Natural killer cell treated with Interleukin-12 subunit alpha and Interleukin-12 subunit beta and Interleukin-15 and Interleukin-18, amount 100 ng/mL, for 72 hours (primary cell): Measurements from ENCODE around the gene SSBP2. TPM values are rescaled to one million over a fixed set of nuclear protein-coding genes. Genes with fewer than 3 reads are reported as not detected.

Source experiments
- ATAC-seq, 2 donors: fragments of 150-1000 bp; cut with Tn5 transposase in 1 of 2; sonication (Bioruptor Pico), chemical (Tn5 transposase) in 1 of 2; 2 replicates each; pipeline ENCODE4 v1.10.0; 2021
- DNase-seq: peaks from one replicate; pipeline ENCODE4 v3.0.0; 2022; ENCODE audit warnings: low spot score
- H3K27ac Mint-ChIP-seq, 2 donors: 1 replicate in 1 of 2; 2 replicates in 1 of 2; pipeline ENCODE4 v1.8.0; 2022; ENCODE audit warnings: mixed read lengths in 2 of 2, mild to moderate bottlenecking in 1 of 2, moderate library complexity in 1 of 2
- H3K27me3 Mint-ChIP-seq, 2 donors: 1 replicate in 1 of 2; 2 replicates in 1 of 2; pipeline ENCODE4 v1.8.0; 2022; ENCODE audit warnings: mixed read lengths in 2 of 2
- H3K36me3 Mint-ChIP-seq: one replicate; pipeline ENCODE4 v1.8.0; 2022; ENCODE audit warnings: mixed read lengths
- H3K4me1 Mint-ChIP-seq, 2 donors: 1 replicate in 1 of 2; 2 replicates in 1 of 2; pipeline ENCODE4 v1.8.0; 2022; ENCODE audit warnings: low read depth in 2 of 2, mixed read lengths in 2 of 2, mild to moderate bottlenecking in 1 of 2
- H3K4me3 Mint-ChIP-seq: one replicate; pipeline ENCODE4 v1.8.0; 2022; ENCODE audit warnings: mixed read lengths
- H3K9me3 Mint-ChIP-seq: 2 replicates; pipeline ENCODE4 v1.8.0; 2022; ENCODE audit warnings: mixed read lengths
- total RNA-seq, 2 donors: library from RNA; stranded (reverse); gene quantifications; one replicate each; pipeline ENCODE4 v1.2.3, GENCODE V29; 2022

Gene SSBP2
- total RNA-seq, 2 donors from 2014 or later = 9.5 to 11.3 TPM

- Mint-ChIP-seq H3K4me3 (peak overlapping the region; percentile 86), H3K36me3 (no peaks in the 10 kb centered on the region), H3K9me3 (peaks cover 2% of the 10 kb centered on the region), H3K4me1 (peaks cover 13 to 19% of the 10 kb centered on the region in 2 donors), H3K27me3 (no peaks in the 10 kb centered on the region), H3K27ac (peak overlapping the region; percentile 88 to 90)
- peak; percentile 80 for ATAC-seq
- DNase-seq = no peak
These were observed 28.4 kb upstream of the SSBP2 start for GRCh38 chr5:81779125-81779915.

- no peaks in the 10 kb centered on the region for H3K36me3 Mint-ChIP-seq
- H3K27ac Mint-ChIP-seq = peak overlapping the region; percentile 88 to 90
- ATAC-seq (no peak), DNase-seq (no peak)
- H3K27me3 Mint-ChIP-seq = no peaks in the 10 kb centered on the region
- peaks cover 13 to 19% of the 10 kb centered on the region in 2 donors for H3K4me1 Mint-ChIP-seq
- peak overlapping the region; percentile 86 for H3K4me3 Mint-ChIP-seq
- peaks cover 2% of the 10 kb centered on the region for H3K9me3 Mint-ChIP-seq
These were observed 27.7 kb upstream of the SSBP2 start for GRCh38 chr5:81778642-81779041.

- Mint-ChIP-seq H3K36me3 (no peaks in the 10 kb centered on the region), H3K4me3 (no peak overlapping the region)
These were observed 25.4 kb upstream of the SSBP2 start for GRCh38 chr5:81776258-81776657.

GRCh38 chr5:81774374-81774773 is 23.5 kb upstream of the SSBP2 start:
- ATAC-seq = no peak
- peaks cover 4 to 7% of the 10 kb centered on the region in 2 donors for H3K27me3 Mint-ChIP-seq
- no peak overlapping the region for H3K4me3 Mint-ChIP-seq
- peaks cover 9 to 12% of the 10 kb centered on the region in 2 donors for H3K4me1 Mint-ChIP-seq
- no peak overlapping the region for H3K27ac Mint-ChIP-seq
- no peaks in the 10 kb centered on the region for H3K36me3 Mint-ChIP-seq
- DNase-seq = no peak
- peaks cover 2% of the 10 kb centered on the region for H3K9me3 Mint-ChIP-seq

More at GRCh38 chr5:81776258-81776657, 25.4 kb upstream of the SSBP2 start:
- ATAC-seq = no peak
- H3K27ac Mint-ChIP-seq = no peak overlapping the region
- H3K9me3 Mint-ChIP-seq = peaks cover 2% of the 10 kb centered on the region
- no peaks in the 10 kb centered on the region for H3K27me3 Mint-ChIP-seq
- H3K4me1 Mint-ChIP-seq = peaks cover 13 to 19% of the 10 kb centered on the region in 2 donors
- DNase-seq = no peak

- peaks cover 2% of the 10 kb centered on the region for H3K9me3 Mint-ChIP-seq
- ATAC-seq = no peak
- no peak overlapping the region for H3K27ac Mint-ChIP-seq
- peaks cover 4 to 7% of the 10 kb centered on the region in 2 donors for H3K27me3 Mint-ChIP-seq
- DNase-seq = no peak
- no peak overlapping the region for H3K4me3 Mint-ChIP-seq
- no peaks in the 10 kb centered on the region for H3K36me3 Mint-ChIP-seq
- peaks cover 3 to 4% of the 10 kb centered on the region in 2 donors for H3K4me1 Mint-ChIP-seq
These were observed 22.7 kb upstream of the SSBP2 start for GRCh38 chr5:81773574-81773973.

- Mint-ChIP-seq H3K36me3 (no peaks in the 10 kb centered on the region), H3K4me1 (peaks cover 0 to under 1% of the 10 kb centered on the region in 2 donors), H3K4me3 (no peak overlapping the region), H3K27ac (no peak overlapping the region), H3K9me3 (no peaks in the 10 kb centered on the region), H3K27me3 (peaks cover 4 to 7% of the 10 kb centered on the region in 2 donors)
- no peak for DNase-seq
- ATAC-seq = no peak
These were observed 22.3 kb upstream of the SSBP2 start for GRCh38 chr5:81773161-81773560.

GRCh38 chr5:81772488-81772887 is 21.6 kb upstream of the SSBP2 start:
- DNase-seq (no peak), ATAC-seq (no peak)
- H3K36me3 Mint-ChIP-seq = no peaks in the 10 kb centered on the region
- no peaks in the 10 kb centered on the region for H3K9me3 Mint-ChIP-seq
- H3K4me3 Mint-ChIP-seq = no peak overlapping the region
- H3K27ac Mint-ChIP-seq = no peak overlapping the region
- peaks cover 4 to 7% of the 10 kb centered on the region in 2 donors for H3K27me3 Mint-ChIP-seq
- H3K4me1 Mint-ChIP-seq = no peaks in the 10 kb centered on the region

- Mint-ChIP-seq H3K36me3 (no peaks in the 10 kb centered on the region), H3K4me3 (no peak overlapping the region), H3K27ac (no peak overlapping the region), H3K4me1 (no peaks in the 10 kb centered on the region), H3K27me3 (peaks cover 4 to 7% of the 10 kb centered on the region in 2 donors), H3K9me3 (no peaks in the 10 kb centered on the region)
- DNase-seq (no peak), ATAC-seq (no peak)
These were observed 18.1 kb upstream of the SSBP2 start for GRCh38 chr5:81768935-81769452.

GRCh38 chr5:81767938-81768337 is 17.0 kb upstream of the SSBP2 start:
- H3K27ac Mint-ChIP-seq = no peak overlapping the region
- no peaks in the 10 kb centered on the region for H3K36me3 Mint-ChIP-seq
- no peak for ATAC-seq
- peaks cover 5 to 13% of the 10 kb centered on the region in 2 donors for H3K27me3 Mint-ChIP-seq
- H3K4me1 Mint-ChIP-seq = no peaks in the 10 kb centered on the region
- no peak for DNase-seq
- H3K4me3 Mint-ChIP-seq = no peak overlapping the region
- H3K9me3 Mint-ChIP-seq = no peaks in the 10 kb centered on the region

- H3K4me1 Mint-ChIP-seq = no peaks in the 10 kb centered on the region
- no peaks in the 10 kb centered on the region for H3K36me3 Mint-ChIP-seq
- no peak overlapping the region for H3K27ac Mint-ChIP-seq
- H3K27me3 Mint-ChIP-seq = peaks cover 7 to 16% of the 10 kb centered on the region in 2 donors
- no peaks in the 10 kb centered on the region for H3K9me3 Mint-ChIP-seq
- no peak overlapping the region for H3K4me3 Mint-ChIP-seq
- DNase-seq = no peak
- ATAC-seq = no peak
These were observed 16.2 kb upstream of the SSBP2 start for GRCh38 chr5:81767097-81767496.

GRCh38 chr5:81766611-81767010 is 15.7 kb upstream of the SSBP2 start:
- ATAC-seq (no peak), DNase-seq (no peak)
- Mint-ChIP-seq H3K27ac (no peak overlapping the region), H3K4me3 (no peak overlapping the region), H3K9me3 (no peaks in the 10 kb centered on the region), H3K4me1 (no peaks in the 10 kb centered on the region), H3K27me3 (peaks cover 7 to 21% of the 10 kb centered on the region in 2 donors), H3K36me3 (no peaks in the 10 kb centered on the region)

- H3K9me3 Mint-ChIP-seq = no peaks in the 10 kb centered on the region
- H3K36me3 Mint-ChIP-seq = no peaks in the 10 kb centered on the region
- no peak for ATAC-seq
- DNase-seq = no peak
- no peak overlapping the region for H3K4me3 Mint-ChIP-seq
- peaks cover 18 to 35% of the 10 kb centered on the region in 2 donors for H3K27me3 Mint-ChIP-seq
- H3K27ac Mint-ChIP-seq = no peak overlapping the region
- no peaks in the 10 kb centered on the region for H3K4me1 Mint-ChIP-seq
These were observed 12.5 kb upstream of the SSBP2 start for GRCh38 chr5:81763294-81763928.

- no peak for ATAC-seq
- Mint-ChIP-seq H3K36me3 (no peaks in the 10 kb centered on the region), H3K27me3 (peaks cover 20 to 35% of the 10 kb centered on the region in 2 donors), H3K27ac (no peak overlapping the region), H3K9me3 (no peaks in the 10 kb centered on the region), H3K4me1 (no peaks in the 10 kb centered on the region), H3K4me3 (no peak overlapping the region)
- DNase-seq = no peak
These were observed 12.0 kb upstream of the SSBP2 start for GRCh38 chr5:81762853-81763252.

GRCh38 chr5:81762401-81762800 is 11.5 kb upstream of the SSBP2 start:
- no peak for DNase-seq
- peaks cover 22 to 35% of the 10 kb centered on the region in 2 donors for H3K27me3 Mint-ChIP-seq
- no peak for ATAC-seq
- no peaks in the 10 kb centered on the region for H3K36me3 Mint-ChIP-seq
- H3K4me1 Mint-ChIP-seq = no peaks in the 10 kb centered on the region
- H3K9me3 Mint-ChIP-seq = no peaks in the 10 kb centered on the region
- no peak overlapping the region for H3K4me3 Mint-ChIP-seq
- no peak overlapping the region for H3K27ac Mint-ChIP-seq
